Transverse colon (tissue), 4 donors: Measurements from ENCODE around the gene PIP5K1B. TPM values are rescaled to one million over a fixed set of nuclear protein-coding genes. Genes with fewer than 3 reads are reported as not detected.

ENCODE experiments used
- DNase-seq: peaks from one replicate; pipeline ENCODE4 v3.0.0-alpha.2; 2019
- H3K27ac ChIP-seq, 4 donors: fragments of 200-600 bp; sonication (generic); 2 replicates each; pipeline ENCODE4 v1.5.1; 2016 to 2018; ENCODE audit warnings: inconsistent platforms in 4 of 4
- H3K27me3 ChIP-seq: fragments of 200-600 bp; sonication (generic); 2 replicates; pipeline ENCODE4 v1.5.1; 2017; ENCODE audit warnings: inconsistent platforms
- H3K36me3 ChIP-seq, 4 donors: fragments of 200-600 bp; sonication (generic); 2 replicates each; pipeline ENCODE4 v1.5.1; 2017 to 2019; ENCODE audit warnings: inconsistent platforms in 4 of 4
- H3K4me1 ChIP-seq, 4 donors: fragments of 200-600 bp; sonication (generic); 2 replicates each; pipeline ENCODE4 v1.5.1; 2017 to 2020; ENCODE audit warnings: inconsistent platforms in 4 of 4
- H3K4me3 ChIP-seq, 4 donors: fragments of 200-600 bp; sonication (generic); 1 replicate in 1 of 4; 2 replicates in 3 of 4; pipeline versions ENCODE4 v1.5.1 to v1.6.1; 2017 to 2019; ENCODE audit warnings: inconsistent platforms in 4 of 4
- H3K9me3 ChIP-seq, 2 donors: fragments of 200-600 bp; sonication (generic); 2 replicates each; pipeline ENCODE4 v1.5.1; 2017 to 2019; ENCODE audit warnings: inconsistent platforms in 2 of 2
- EP300 ChIP-seq: sonication (generic); formaldehyde crosslinking; IDR thresholded peaks from one replicate; pipeline ENCODE4 v1.6.1; 2017; ENCODE audit warnings: antibody characterized with exemption, low read depth
- POLR2A ChIP-seq: fragments of 450-650 bp; IDR thresholded peaks from one replicate; pipeline ENCODE4 v1.6.1; 2016; ENCODE audit warnings: antibody characterized with exemption, mild to moderate bottlenecking, moderate library complexity
- POLR2AphosphoS5 ChIP-seq, 3 donors: sonication (generic); formaldehyde crosslinking; IDR thresholded peaks; one replicate each; pipeline ENCODE4 v1.6.1; 2016; ENCODE audit warnings: antibody characterized with exemption in 3 of 3
- WGBS, 2 donors: methylation state at CpG; one replicate each; pipeline ENCODE4 v1.1.5; 2018; ENCODE audit warnings: low coverage in 1 of 2; 5-methylcytosine and 5-hydroxymethylcytosine counted together
- in situ Hi-C, 4 donors: fragments of 200-750 bp; cut with MboI; loops; one replicate each; pipeline versions ENCODE4 v1.15.0 to v1.15.1; 2017; ENCODE audit warnings: low sequenced_read_pairs in 3 of 4, low pct_ligation_motif_present in 1 of 4, low pct_unique_long_range_greater_than_20kb in 1 of 4
- intact Hi-C: fragments of 100-400 bp; cut with DNase I; formaldehyde crosslinking; loops from one replicate; pipeline ENCODE4 v1.15.1; 2023; ENCODE audit warnings: low total_unique reads
- total RNA-seq, 4 donors: library from RNA; depleted of rRNA; stranded (reverse); fragments of >200 nt; gene quantifications; one replicate each; pipeline ENCODE4 v1.1.0, GENCODE V29; 2016
- TF ChIP-seq, protein P1 (sequence below), 5 experiments: fragments of 200-600 bp in 3 of 5; fragments of 450-650 bp in 2 of 5; sonication (generic) in 3 of 5; IDR thresholded peaks; 1 replicate in 2 of 5; 2 replicates in 3 of 5; pipeline ENCODE4 v1.5.1; 2016 to 2017; ENCODE audit warnings: antibody characterized with exemption in 5 of 5, inconsistent platforms in 3 of 5, mild to moderate bottlenecking in 2 of 5, moderate library complexity in 1 of 5

PIP5K1B gene
- total RNA-seq, 4 donors from 2014 or later, result 45.6 to 104 (median 76.0) TPM

DNA sequence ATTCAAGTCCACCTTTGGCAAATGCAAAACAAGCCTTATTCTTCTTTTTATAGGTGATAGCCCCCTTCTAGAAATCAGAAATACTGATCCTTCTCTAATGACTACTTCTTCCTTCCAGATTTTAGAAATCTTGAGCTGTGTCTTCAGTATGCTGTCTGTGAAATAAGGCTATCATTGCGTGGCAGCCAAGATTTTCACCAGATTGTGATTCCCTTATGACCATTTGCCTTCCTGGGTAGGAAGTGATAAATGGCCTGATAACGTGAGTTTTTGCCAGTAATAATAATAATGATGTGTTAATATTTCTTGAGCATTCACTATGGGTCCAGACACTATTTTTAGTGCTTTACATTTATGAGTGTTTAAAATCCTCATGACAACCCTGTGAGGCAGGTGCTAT is 80.9 kb downstream of the PIP5K1B start:
- Histone ChIP-seq H3K27me3 (no peaks in the 10 kb centered on the region), H3K36me3 (no peaks in the 10 kb centered on the region), H3K27ac (no peak overlapping the region), H3K4me3 (no peak overlapping the region), H3K9me3 (no peaks in the 10 kb centered on the region), H3K4me1 (peaks cover 29 to 48% (median 33%) of the 10 kb centered on the region in 4 donors)
- intact Hi-C loops, result no loop called here
- no peak for DNase-seq
- TF ChIP-seq, protein P1, sequence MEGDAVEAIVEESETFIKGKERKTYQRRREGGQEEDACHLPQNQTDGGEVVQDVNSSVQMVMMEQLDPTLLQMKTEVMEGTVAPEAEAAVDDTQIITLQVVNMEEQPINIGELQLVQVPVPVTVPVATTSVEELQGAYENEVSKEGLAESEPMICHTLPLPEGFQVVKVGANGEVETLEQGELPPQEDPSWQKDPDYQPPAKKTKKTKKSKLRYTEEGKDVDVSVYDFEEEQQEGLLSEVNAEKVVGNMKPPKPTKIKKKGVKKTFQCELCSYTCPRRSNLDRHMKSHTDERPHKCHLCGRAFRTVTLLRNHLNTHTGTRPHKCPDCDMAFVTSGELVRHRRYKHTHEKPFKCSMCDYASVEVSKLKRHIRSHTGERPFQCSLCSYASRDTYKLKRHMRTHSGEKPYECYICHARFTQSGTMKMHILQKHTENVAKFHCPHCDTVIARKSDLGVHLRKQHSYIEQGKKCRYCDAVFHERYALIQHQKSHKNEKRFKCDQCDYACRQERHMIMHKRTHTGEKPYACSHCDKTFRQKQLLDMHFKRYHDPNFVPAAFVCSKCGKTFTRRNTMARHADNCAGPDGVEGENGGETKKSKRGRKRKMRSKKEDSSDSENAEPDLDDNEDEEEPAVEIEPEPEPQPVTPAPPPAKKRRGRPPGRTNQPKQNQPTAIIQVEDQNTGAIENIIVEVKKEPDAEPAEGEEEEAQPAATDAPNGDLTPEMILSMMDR (IDR thresholded peaks at IDR 0.05), result no peak
- TF ChIP-seq EP300, result no peak
- TF ChIP-seq POLR2A, result no peak
- no peak for TF ChIP-seq POLR2AphosphoS5 (IDR thresholded peaks at IDR 0.05)
- in situ Hi-C loops, result loop anchor here in 1 of 4 donors (25.0 kb wide), 2 partner anchors 199 to 201 kb away; no protein-coding TSS in a partner anchor
- WGBS, 2 donors, result 85 to 86% methylated on average over 2 of the region's 2 CpGs

DNA sequence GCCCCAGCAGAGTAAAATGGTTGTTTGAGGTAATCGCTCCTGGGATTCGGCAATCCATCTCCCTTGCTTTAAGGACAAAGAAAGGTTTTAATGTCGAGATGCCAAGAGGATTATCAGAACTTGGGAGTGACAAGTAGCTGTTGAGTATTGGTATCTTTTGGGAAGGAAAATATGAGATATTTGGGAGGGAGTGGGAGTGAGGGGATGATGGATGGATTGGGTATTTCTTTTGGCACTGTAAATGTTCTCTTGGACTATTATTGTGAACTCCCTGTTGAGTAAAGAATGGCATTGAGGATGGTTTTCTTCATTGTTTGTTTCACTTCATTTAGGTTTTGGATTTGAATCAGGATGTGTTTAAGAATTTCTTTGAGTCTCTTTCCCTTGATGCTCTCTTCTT is 86.1 kb downstream of the PIP5K1B start:
- intact Hi-C loops, result no loop called here
- 95 to 96% methylated on average over 3 of the region's 3 CpGs for WGBS, 2 donors
- no peak for DNase-seq
- H3K9me3 ChIP-seq, result no peaks in the 10 kb centered on the region
- TF ChIP-seq POLR2A, result no peak
- in situ Hi-C loops, result loop anchor here in 1 of 4 donors (25.0 kb wide), 2 partner anchors 196 to 204 kb away; no protein-coding TSS in a partner anchor
- no peaks in the 10 kb centered on the region for H3K27me3 ChIP-seq
- no peak overlapping the region for H3K27ac ChIP-seq
- no peaks in the 10 kb centered on the region for H3K36me3 ChIP-seq
- H3K4me1 ChIP-seq, result peaks cover 0 to 4% (median 0%) of the 10 kb centered on the region in 4 donors
- no peak overlapping the region for H3K4me3 ChIP-seq

DNA sequence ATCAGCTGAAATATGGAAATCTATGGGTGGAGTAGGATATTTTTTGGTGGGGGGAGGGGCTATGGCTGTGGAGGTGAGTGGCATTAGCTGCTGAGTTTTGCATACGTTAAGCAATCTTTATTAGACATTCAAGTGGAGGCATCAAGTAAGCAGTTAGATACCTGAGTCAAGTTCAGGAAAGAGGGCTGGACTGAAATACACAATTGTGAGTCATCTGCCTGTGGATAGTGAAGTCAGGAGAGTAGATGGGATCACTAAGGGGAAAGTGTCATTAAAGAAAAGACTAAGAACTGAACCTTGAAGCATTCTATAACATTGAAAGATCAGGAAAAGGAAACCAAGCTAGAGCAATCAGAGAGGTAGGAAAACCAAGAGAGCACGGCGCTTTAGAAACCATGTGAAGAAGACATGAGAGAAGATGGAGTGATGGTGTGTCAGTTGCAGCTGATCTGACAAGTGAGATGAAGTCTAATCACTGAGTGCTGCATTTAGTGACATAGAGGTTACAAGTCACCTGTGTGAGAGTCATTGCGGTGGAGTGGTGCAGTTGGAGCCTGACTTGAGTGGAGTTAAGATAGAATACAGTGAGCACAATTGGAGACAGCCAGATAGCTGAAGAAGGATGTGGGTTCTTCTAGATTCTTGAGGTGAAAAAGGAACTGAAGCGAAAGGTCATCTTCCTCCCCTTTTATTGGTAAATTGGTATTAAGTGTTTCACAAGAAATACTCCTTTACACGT is 88.7 kb downstream of the PIP5K1B start:
- peaks cover 0 to 4% (median 0%) of the 10 kb centered on the region in 4 donors for H3K4me1 ChIP-seq
- intact Hi-C loops, result no loop called here
- in situ Hi-C loops, result loop anchor here in 1 of 4 donors (25.0 kb wide), 2 partner anchors 194 to 206 kb away; no protein-coding TSS in a partner anchor
- H3K4me3 ChIP-seq, result no peak overlapping the region
- H3K27me3 ChIP-seq, result no peaks in the 10 kb centered on the region
- no peaks in the 10 kb centered on the region for H3K9me3 ChIP-seq
- H3K27ac ChIP-seq, result no peak overlapping the region
- H3K36me3 ChIP-seq, result no peaks in the 10 kb centered on the region
- TF ChIP-seq POLR2AphosphoS5 (IDR thresholded peaks at IDR 0.05), result no peak
- TF ChIP-seq POLR2A, result no peak
- no peak for TF ChIP-seq EP300
- TF ChIP-seq, protein P1 (IDR thresholded peaks at IDR 0.05), result no peak
- DNase-seq, result no peak
- WGBS, 2 donors, result 90 to 92% methylated on average over 5 to 6 of the region's 6 CpGs

DNA sequence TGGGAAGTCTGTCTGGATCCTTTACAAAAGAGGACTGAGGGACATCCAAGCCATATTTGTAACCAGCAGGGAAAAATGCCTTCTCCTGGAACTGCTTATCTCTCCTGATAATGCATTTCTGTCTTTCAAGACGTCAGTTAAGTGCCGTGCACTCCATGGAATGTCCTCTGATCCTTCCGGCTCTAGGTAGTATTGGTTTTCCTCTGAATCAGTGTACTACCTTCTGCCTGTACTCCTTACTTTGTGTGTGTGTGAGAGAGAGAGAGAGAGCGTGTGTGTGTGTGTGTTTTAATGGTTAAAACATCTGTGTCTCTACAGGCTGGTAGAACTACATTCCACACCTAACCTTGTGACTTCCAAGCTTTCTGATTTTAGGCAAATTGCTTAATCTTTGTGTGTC is 89.9 kb downstream of the PIP5K1B start:
- TF ChIP-seq POLR2AphosphoS5 (IDR thresholded peaks at IDR 0.05), result no peak
- TF ChIP-seq POLR2A, result no peak
- TF ChIP-seq, protein P1 (IDR thresholded peaks at IDR 0.05), result no peak
- no peak for TF ChIP-seq EP300
- H3K27me3 ChIP-seq, result no peaks in the 10 kb centered on the region
- no peaks in the 10 kb centered on the region for H3K36me3 ChIP-seq
- DNase-seq, result no peak
- WGBS, 2 donors, result 38 to 62% methylated on average over 4 of the region's 4 CpGs
- H3K4me3 ChIP-seq, result no peak overlapping the region
- H3K4me1 ChIP-seq, result peaks cover 0 to 4% (median 0%) of the 10 kb centered on the region in 4 donors
- in situ Hi-C loops, result loop anchor here in 1 of 4 donors (25.0 kb wide), 2 partner anchors 192 to 208 kb away; no protein-coding TSS in a partner anchor
- intact Hi-C loops, result no loop called here
- no peaks in the 10 kb centered on the region for H3K9me3 ChIP-seq
- no peak overlapping the region for H3K27ac ChIP-seq
